Erythroblast (primary cell): ENCODE results near the gene SLC16A12.

ENCODE experiments used
- GATA1 ChIP-seq: IDR thresholded peaks from 2 replicates; pipeline ENCODE4 v1.6.1; 2011; ENCODE audit warnings: low read depth, mild to moderate bottlenecking, control low read depth, low read length, moderate library complexity
- POLR2A ChIP-seq: IDR thresholded peaks from 2 replicates; pipeline ENCODE4 v1.6.1; 2011; ENCODE audit warnings: mild to moderate bottlenecking, low read length

DNA sequence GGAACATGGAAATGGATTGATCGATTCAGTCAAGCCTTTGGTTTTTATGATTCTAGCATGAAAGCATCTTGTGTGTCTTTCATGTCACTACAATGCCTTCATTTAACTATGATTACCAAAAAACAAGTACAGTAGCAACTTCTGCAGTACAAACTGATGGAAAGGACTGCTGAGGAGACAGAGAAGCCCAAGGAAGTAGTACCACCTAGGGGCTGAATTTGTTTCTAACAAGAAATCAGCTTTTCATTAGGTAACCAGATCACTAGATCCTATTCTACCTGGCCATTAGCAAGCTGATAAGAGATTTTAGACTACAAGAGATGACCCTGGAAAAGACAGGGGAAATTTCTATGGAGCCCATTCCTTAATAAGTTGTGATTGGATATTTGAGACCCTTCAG is 146.1 kb downstream of the SLC16A12 start:
- TF ChIP-seq POLR2A (no peak), GATA1 (no peak)
